AG10803 (cell line): ENCODE data around the gene SRD5A1.

ENCODE experiments used
- DNase-seq: peaks from one replicate; pipeline ENCODE4 v3.0.0; 2010; ENCODE audit warnings: low read depth
- H3K4me3 ChIP-seq: 2 replicates; pipeline ENCODE4 v1.5.1; 2011; ENCODE audit warnings: mild to moderate bottlenecking, low read length, control low read depth
- CTCF ChIP-seq: conservative IDR thresholded peaks from 2 replicates; pipeline ENCODE4 v1.5.1; 2011; ENCODE audit warnings: mild to moderate bottlenecking, low read length, control low read depth, inconsistent platforms

The SRD5A1 gene

DNA sequence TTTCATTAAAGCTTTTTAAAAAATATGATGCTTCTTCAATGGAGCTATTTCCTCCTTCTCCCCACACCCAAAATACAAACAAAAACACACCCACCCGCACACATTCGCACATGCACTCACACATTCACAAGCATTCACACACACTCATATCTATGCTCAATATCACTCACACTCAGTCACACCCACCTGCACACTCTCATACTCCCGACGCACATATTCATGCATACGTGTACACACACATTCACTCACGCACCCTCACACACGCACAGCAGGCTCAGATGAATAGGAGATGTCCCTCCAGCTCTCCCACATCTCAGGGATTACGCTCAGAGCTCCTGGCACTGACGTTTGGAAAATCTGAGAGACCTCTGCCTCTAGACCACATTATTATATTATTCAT is 54.3 kb downstream of the SRD5A1 start:
- no peak overlapping the region for H3K4me3 ChIP-seq
- DNase-seq = no peak
- TF ChIP-seq CTCF = no peak

DNA sequence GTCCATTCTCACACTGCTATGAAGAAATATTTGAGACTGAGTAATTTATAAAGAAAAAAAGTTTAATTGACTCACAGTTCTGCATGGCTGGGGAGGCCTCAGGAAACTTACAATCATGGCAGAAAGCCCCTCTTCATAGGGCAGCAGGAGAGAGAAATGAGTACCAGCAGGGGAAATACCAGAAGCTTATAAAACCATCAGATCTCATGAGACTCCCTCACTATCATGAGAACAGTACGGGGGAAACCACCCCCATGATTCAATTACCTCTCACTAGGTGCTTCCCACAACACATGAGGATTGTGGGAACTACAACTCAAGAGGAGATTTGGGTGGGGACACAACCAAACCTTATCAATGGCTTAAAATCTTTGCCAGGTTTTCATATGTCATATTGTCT is 59.7 kb downstream of the SRD5A1 start:
- DNase-seq = no peak
- TF ChIP-seq CTCF = no peak
- no peak overlapping the region for H3K4me3 ChIP-seq

DNA sequence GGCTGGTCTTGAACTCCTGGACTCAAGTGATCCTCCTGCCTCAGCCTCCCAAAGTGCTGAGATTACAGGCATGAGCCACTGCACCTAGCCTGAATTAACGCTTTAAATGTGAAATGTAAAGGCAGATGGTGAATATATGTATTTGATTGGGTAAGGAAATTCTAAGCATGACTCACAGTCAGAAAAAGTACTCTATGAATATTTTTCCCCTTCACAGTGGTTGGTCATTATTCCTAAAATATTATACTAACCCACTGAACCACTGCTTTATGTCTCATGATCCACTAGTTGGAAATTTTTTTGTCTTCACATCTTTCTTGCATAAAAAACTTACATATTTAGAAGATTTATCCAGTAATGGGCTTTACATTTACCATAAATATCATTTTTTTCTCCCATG is 65.5 kb downstream of the SRD5A1 start:
- no peak for TF ChIP-seq CTCF
- H3K4me3 ChIP-seq = no peak overlapping the region
- no peak for DNase-seq

DNA sequence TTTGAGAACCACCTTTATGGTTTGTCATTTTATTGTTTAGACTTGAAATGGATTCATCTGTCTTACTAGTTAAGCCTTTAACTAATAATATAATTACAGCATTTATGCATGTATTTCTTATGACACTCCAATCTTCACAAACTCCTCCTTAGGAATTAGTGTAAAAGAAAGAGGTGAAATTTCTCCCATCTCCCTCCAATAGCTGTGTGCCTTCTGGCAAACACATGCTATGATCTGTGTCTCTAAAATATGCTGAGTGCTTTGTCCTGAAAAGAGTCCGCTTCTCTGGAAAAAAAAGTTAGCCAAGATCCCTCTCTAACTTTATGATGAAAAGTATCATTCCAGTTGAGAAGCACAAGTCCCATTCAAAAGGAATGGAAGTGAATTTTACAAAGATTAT is 66.1 kb downstream of the SRD5A1 start:
- H3K4me3 ChIP-seq = no peak overlapping the region
- no peak for DNase-seq
- TF ChIP-seq CTCF = no peak

DNA sequence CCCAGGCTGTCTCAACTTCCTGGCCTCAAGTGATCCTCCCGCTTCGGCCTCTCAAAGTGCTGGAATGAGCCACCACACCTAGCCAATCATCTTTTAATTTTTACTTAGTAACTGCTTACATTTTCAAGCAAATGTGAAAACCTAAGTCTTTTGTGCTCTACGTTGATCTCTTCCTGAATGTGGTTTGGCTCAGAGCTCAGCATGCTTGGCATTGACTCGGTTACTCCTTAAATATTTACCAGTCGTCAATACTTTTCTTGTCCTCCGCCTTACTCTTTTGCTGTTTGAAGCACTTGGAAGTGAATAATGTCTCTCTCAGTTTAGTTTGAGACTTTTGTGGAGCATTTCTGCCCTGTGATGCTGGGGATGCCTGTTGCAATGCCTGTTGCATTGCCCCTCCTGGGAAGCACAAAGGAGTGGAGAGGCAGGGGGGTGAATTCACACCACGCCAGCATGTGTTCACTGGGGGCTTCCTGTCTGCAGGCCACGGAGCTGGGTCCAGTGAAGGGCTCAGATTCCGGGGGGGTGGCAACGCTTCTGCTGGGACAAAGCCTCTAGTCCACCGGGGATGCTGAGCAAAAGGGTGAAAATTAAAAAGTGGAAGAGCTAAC is 66.9 kb downstream of the SRD5A1 start:
- peak; percentile 27 for DNase-seq
- no peak for TF ChIP-seq CTCF
- H3K4me3 ChIP-seq = no peak overlapping the region

DNA sequence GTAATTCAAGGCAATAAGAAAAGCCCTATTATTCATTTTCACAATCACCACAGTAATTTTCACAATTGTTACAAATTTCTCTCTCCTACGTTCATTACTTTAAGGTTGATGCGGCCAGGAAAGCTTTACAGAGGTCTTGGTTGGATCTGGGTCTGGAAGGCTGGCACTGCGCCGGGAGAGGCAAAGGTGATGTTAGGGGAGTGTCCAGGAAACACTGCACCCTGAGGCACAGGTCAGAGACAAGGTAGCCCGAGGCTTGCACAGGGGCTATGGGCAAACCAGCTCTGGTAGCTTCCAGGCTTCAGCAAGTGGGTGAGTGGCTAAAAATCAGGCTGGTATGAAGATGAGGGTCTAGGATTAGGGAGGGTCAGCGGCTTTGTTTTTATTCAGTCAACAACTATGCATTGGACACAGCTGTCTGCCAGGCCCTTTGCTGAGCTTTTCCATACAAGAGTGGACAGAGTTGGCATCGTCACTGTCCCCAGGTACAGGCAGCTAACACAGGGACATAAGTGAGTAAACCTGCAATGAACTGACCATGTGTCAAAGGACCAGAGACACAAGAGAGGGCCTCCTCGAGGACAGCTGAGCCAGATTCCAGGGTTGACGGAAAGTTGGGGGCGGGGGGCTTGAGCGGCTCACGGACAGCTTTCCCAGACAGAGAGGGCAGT is 67.6 kb downstream of the SRD5A1 start:
- TF ChIP-seq CTCF = no peak

DNA sequence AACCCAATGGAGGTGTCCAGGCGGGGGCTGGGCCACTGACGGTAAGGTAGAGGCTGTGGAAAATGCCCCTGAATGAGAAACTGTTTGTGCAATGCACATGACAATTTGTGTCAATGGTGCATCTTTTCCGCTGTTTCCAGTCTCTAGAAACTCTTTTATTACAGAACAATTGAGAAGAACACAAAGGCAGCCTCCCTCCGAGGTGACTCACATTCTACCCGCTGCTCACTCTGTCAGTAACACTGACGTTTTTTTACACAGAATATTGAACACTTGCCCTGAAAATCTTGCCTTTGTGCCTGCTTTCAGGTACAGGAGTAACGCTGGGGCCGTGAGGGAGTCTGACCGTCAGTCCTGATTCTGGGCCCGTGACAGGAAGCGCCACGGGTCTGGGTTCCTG is 68.3 kb downstream of the SRD5A1 start:
- TF ChIP-seq CTCF = no peak
- H3K4me3 ChIP-seq = no peak overlapping the region
- no peak for DNase-seq

More for the DNA sequence above, 67.6 kb downstream of the SRD5A1 start:
- H3K4me3 ChIP-seq = no peak overlapping the region
- no peak for DNase-seq
